ENCODE measurements around the gene SRF. TPM values are rescaled to one million over a fixed set of nuclear protein-coding genes. Genes with fewer than 3 reads are reported as not detected.

SRF gene
- total and polyA plus RNA-seq, 2 donors (not counting 1 experiment from before 2014, with no cell fraction given) = 21.7 to 22.7 TPM

GRCh38 chr6:43192911-43193310 is 21.8 kb downstream of the SRF start:
- no peak overlapping the region for H3K4me3 Mint-ChIP-seq
- POLR2A ChIA-PET = no interaction called here
- intact Hi-C loops (cut with micrococcal nuclease) = no loop called here

GRCh38 chr6:43193929-43194328 is 22.9 kb downstream of the SRF start:
- no peak for TF ChIP-seq CTCF (IDR thresholded peaks at IDR 0.05)
- no peak for TF ChIP-seq EZH2 (IDR thresholded peaks at IDR 0.05; ENCODE audit: borderline replicate concordance, insufficient read depth, low read depth, low read length, poor library complexity, severe bottlenecking)
- no peaks in the 10 kb centered on the region for H3K4me1 ChIP-seq (ENCODE audit: control insufficient read depth in 2 of 2, insufficient read depth in 2 of 2, low read length in 2 of 2)
- H4K20me1 ChIP-seq (ENCODE audit: control insufficient read depth, insufficient read depth, low read length, poor library complexity, severe bottlenecking) = no peaks in the 10 kb centered on the region
- H3K27ac ChIP-seq (ENCODE audit: low read length in 2 of 2) = no peak overlapping the region
- DNase-seq = no peak
- no peak overlapping the region for H3K27ac Mint-ChIP-seq
- no peaks in the 10 kb centered on the region for H3K9me3 Mint-ChIP-seq (ENCODE audit: insufficient read depth)
- intact Hi-C loops (cut with micrococcal nuclease) = no loop called here
- H3K4me3 Mint-ChIP-seq = no peak overlapping the region
- no peaks in the 10 kb centered on the region for H3K27me3 ChIP-seq (replicated peaks in 1 of 4; ENCODE audit: control extremely low read depth in 1 of 4, control insufficient read depth in 3 of 4, insufficient read depth in 4 of 4, low read length in 3 of 4)
- no peak overlapping the region for H3K4me3 ChIP-seq (ENCODE audit: control extremely low read depth in 1 of 5, extremely low read depth in 1 of 5, insufficient read depth in 1 of 5, low read depth in 2 of 5, low read length in 4 of 5)
- ChIA-PET CTCF (no interaction called here), POLR2A (no interaction called here)
- H3K9ac ChIP-seq (ENCODE audit: low read length) = no peak overlapping the region
- no peak for ATAC-seq (ENCODE audit: low read depth)
- peaks cover 11% of the 10 kb centered on the region for H3K79me2 ChIP-seq (ENCODE audit: control insufficient read depth, insufficient read depth, low read length)
- 100% methylated on average over 5 of the region's 5 CpGs for WGBS (ENCODE audit: insufficient coverage)
- H3K36me3 ChIP-seq (replicated peaks in 1 of 2; ENCODE audit: control extremely low read depth in 1 of 2, control insufficient read depth in 1 of 2, extremely low read depth in 1 of 2, insufficient read depth in 2 of 2, low read length in 1 of 2) = peaks cover 0 to 53% of the 10 kb centered on the region in 2 experiments
- H2AFZ ChIP-seq (ENCODE audit: insufficient read depth, low read depth, low read length, poor library complexity, severe bottlenecking) = no peak overlapping the region
- H3K4me1 Mint-ChIP-seq = peaks cover 3% of the 10 kb centered on the region
- no peak overlapping the region for H3K4me2 ChIP-seq (replicated peaks; ENCODE audit: low read depth, low read length, poor library complexity, severe bottlenecking)
- no peaks in the 10 kb centered on the region for H3K27me3 Mint-ChIP-seq
- H3K9me3 ChIP-seq (ENCODE audit: control extremely low read depth in 1 of 3, control insufficient read depth in 2 of 3, insufficient read depth in 1 of 3, low read length in 2 of 3) = no peaks in the 10 kb centered on the region

More at GRCh38 chr6:43192911-43193310, 21.8 kb downstream of the SRF start:
- Histone ChIP-seq H4K20me1 (ENCODE audit: control insufficient read depth, insufficient read depth, low read length, poor library complexity, severe bottlenecking) (no peaks in the 10 kb centered on the region), H2AFZ (ENCODE audit: insufficient read depth, low read depth, low read length, poor library complexity, severe bottlenecking) (no peak overlapping the region), H3K79me2 (ENCODE audit: control insufficient read depth, insufficient read depth, low read length) (peaks cover 17% of the 10 kb centered on the region), H3K27ac (ENCODE audit: low read length in 2 of 2) (no peak overlapping the region), H3K9me3 (ENCODE audit: control extremely low read depth in 1 of 3, control insufficient read depth in 2 of 3, insufficient read depth in 1 of 3, low read length in 2 of 3) (no peaks in the 10 kb centered on the region), H3K4me3 (ENCODE audit: control extremely low read depth in 1 of 5, extremely low read depth in 1 of 5, insufficient read depth in 1 of 5, low read depth in 2 of 5, low read length in 4 of 5) (no peak overlapping the region), H3K27me3 (replicated peaks in 1 of 4; ENCODE audit: control extremely low read depth in 1 of 4, control insufficient read depth in 3 of 4, insufficient read depth in 4 of 4, low read length in 3 of 4) (no peaks in the 10 kb centered on the region), H3K4me2 (replicated peaks; ENCODE audit: low read depth, low read length, poor library complexity, severe bottlenecking) (no peak overlapping the region), H3K36me3 (replicated peaks in 1 of 2; ENCODE audit: control extremely low read depth in 1 of 2, control insufficient read depth in 1 of 2, extremely low read depth in 1 of 2, insufficient read depth in 2 of 2, low read length in 1 of 2) (peaks cover 0 to 63% of the 10 kb centered on the region in 2 experiments), H3K9ac (ENCODE audit: low read length) (no peak overlapping the region), H3K4me1 (ENCODE audit: control insufficient read depth in 2 of 2, insufficient read depth in 2 of 2, low read length in 2 of 2) (no peaks in the 10 kb centered on the region)
- Mint-ChIP-seq H3K9me3 (ENCODE audit: insufficient read depth) (no peaks in the 10 kb centered on the region), H3K4me1 (peaks cover 3% of the 10 kb centered on the region), H3K27me3 (no peaks in the 10 kb centered on the region), H3K27ac (no peak overlapping the region)
- no peak for DNase-seq
- CTCF ChIA-PET = no interaction called here
- ATAC-seq (ENCODE audit: low read depth) = no peak
- no peak for TF ChIP-seq EZH2 (IDR thresholded peaks at IDR 0.05; ENCODE audit: borderline replicate concordance, insufficient read depth, low read depth, low read length, poor library complexity, severe bottlenecking)
- no peak for TF ChIP-seq CTCF (IDR thresholded peaks at IDR 0.05)
- 100% methylated on average over 9 of the region's 9 CpGs for WGBS (ENCODE audit: insufficient coverage)

All from B cell (primary cell).